Measurements from ENCODE around the gene ANKRD55.

DNA sequence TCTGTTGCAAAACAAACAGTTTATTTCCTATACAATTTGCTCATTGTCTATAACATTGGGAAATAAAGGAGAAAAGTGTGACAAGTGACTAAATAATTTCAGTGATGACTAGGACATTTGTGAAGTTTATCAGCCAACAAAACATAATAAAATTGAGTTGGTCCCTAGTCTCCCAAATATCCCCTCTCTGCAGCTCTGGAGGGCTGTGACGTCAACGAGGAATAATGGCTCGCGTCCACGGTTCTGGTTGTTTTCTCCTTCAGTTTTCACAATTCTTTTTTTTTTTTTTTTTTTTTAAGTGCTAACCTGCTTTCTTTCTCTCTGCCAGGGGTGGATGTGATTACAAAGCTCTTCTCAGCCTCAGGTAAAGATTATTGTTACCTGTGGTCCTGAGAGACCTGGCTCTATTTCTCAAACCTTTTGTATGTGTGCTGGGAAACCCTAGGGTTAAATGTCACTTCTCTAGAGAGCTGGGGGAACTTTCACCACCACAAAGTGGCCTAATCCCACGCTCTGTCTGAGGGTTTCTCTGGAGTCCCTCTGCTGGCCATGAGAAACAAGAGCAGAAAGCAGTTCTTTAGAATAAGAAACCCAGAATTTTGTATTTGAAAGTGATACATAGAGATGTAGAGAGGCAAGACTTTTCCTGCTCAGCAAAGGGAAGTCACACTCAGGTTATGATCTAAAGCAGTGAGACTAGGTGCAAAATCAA lies 36.2 kb upstream of the ANKRD55 start:
- TF ChIP-seq EZH2 (IDR thresholded peaks at IDR 0.05; ENCODE audit: low read depth, low read length, severe bottlenecking): no peak
- TF ChIP-seq SIN3A (conservative IDR thresholded peaks at IDR 0.05 in 1 of 2, IDR thresholded peaks at IDR 0.05 in 1 of 2; ENCODE audit: low read depth in 1 of 2, low read length in 2 of 2): no peak
- TF ChIP-seq, protein P1, sequence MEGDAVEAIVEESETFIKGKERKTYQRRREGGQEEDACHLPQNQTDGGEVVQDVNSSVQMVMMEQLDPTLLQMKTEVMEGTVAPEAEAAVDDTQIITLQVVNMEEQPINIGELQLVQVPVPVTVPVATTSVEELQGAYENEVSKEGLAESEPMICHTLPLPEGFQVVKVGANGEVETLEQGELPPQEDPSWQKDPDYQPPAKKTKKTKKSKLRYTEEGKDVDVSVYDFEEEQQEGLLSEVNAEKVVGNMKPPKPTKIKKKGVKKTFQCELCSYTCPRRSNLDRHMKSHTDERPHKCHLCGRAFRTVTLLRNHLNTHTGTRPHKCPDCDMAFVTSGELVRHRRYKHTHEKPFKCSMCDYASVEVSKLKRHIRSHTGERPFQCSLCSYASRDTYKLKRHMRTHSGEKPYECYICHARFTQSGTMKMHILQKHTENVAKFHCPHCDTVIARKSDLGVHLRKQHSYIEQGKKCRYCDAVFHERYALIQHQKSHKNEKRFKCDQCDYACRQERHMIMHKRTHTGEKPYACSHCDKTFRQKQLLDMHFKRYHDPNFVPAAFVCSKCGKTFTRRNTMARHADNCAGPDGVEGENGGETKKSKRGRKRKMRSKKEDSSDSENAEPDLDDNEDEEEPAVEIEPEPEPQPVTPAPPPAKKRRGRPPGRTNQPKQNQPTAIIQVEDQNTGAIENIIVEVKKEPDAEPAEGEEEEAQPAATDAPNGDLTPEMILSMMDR (IDR thresholded peaks at IDR 0.05; ENCODE audit: control extremely low read depth in 1 of 3, insufficient read depth in 1 of 3, low read depth in 1 of 3, low read length in 3 of 3): peak; percentile 15 to 56 (median 56)
- no peak for TF ChIP-seq ASH2L (IDR thresholded peaks at IDR 0.05; ENCODE audit: low read length)
- TF ChIP-seq POLR2AphosphoS5 (IDR thresholded peaks at IDR 0.05; ENCODE audit: low read depth, low read length): no peak
- no peak for TF ChIP-seq CREB1 (IDR thresholded peaks at IDR 0.05)
- no peak for TF ChIP-seq POLR2A (IDR thresholded peaks at IDR 0.05; ENCODE audit: control extremely low read depth in 1 of 2, low read depth in 2 of 2, low read length in 2 of 2)
- TF ChIP-seq SRF (IDR thresholded peaks at IDR 0.05; ENCODE audit: low read depth, low read length): no peak
- no peak for TF ChIP-seq EGR1 (IDR thresholded peaks at IDR 0.05; ENCODE audit: borderline replicate concordance, low read depth, low read length)
- TF ChIP-seq POU5F1 (IDR thresholded peaks at IDR 0.05; ENCODE audit: low read depth, low read length): no peak
